Nephron (organoid): ENCODE measurements around the gene KRTCAP2.

Source experiments
- H3K27ac Mint-ChIP-seq, 3 experiments: 2 replicates each; pipeline ENCODE4 v1.8.0; 2020; ENCODE audit warnings: mixed read lengths in 3 of 3, mild to moderate bottlenecking in 2 of 3, moderate library complexity in 1 of 3
- H3K27me3 Mint-ChIP-seq: 2 replicates; pipeline ENCODE4 v1.8.0; 2021; ENCODE audit warnings: low read depth, mild to moderate bottlenecking, moderate library complexity, mixed read lengths
- H3K36me3 Mint-ChIP-seq: 2 replicates; pipeline ENCODE4 v1.8.0; 2020; ENCODE audit warnings: low read depth, mixed read lengths
- H3K4me1 Mint-ChIP-seq: 2 replicates; pipeline ENCODE4 v1.8.0; 2020; ENCODE audit warnings: mixed read lengths
- H3K4me3 Mint-ChIP-seq, 3 experiments: 2 replicates each; pipeline ENCODE4 v1.8.0; 2020; ENCODE audit warnings: mild to moderate bottlenecking in 3 of 3, mixed read lengths in 3 of 3, moderate library complexity in 2 of 3
- H3K9me3 Mint-ChIP-seq: 2 replicates; pipeline ENCODE4 v1.8.0; 2020; ENCODE audit warnings: mixed read lengths
- TF ChIP-seq, protein P1 (sequence below), 3 experiments: fragments of 200-600 bp; sonication (generic); IDR thresholded peaks; one replicate each; pipeline ENCODE4 v1.5.0; 2021; ENCODE audit warnings: antibody characterized with exemption in 3 of 3; ENCODE audit not compliant: unreplicated experiment in 3 of 3

KRTCAP2 gene

DNA sequence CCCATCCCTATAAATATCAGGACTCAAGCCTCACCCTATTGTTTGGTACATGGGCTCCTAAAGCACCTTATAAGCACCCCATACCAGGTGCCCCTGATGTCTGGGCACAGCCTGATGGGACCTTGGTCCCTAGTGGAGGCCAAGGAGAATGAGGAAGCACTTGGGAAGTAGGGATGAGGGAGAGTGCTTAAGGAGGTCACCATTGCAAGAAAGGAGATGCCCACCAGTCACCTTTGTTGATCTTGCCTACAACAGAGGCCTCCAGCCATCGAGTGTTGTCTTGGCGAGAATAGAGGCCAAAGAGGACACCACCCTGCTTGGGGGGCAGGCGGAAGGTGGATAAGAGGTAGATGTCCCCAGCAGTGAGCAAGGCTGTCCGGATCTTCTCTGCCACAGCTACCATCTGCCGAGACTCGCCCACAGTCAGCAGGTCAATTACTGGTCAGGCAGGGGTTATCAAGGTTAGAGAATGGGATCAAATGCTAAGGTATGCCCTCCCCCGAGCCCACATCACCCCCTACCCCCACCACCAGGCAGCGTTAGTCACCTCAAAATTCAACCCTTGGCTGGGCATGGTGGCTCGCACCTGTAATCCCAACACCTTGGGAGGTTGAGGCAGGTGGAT lies 33.0 kb upstream of the KRTCAP2 start:
- H3K4me1 Mint-ChIP-seq, result peaks cover 27% of the 10 kb centered on the region
- peak overlapping the region in 1 of 3 experiments; percentile 31 for H3K27ac Mint-ChIP-seq
- TF ChIP-seq, protein P1, sequence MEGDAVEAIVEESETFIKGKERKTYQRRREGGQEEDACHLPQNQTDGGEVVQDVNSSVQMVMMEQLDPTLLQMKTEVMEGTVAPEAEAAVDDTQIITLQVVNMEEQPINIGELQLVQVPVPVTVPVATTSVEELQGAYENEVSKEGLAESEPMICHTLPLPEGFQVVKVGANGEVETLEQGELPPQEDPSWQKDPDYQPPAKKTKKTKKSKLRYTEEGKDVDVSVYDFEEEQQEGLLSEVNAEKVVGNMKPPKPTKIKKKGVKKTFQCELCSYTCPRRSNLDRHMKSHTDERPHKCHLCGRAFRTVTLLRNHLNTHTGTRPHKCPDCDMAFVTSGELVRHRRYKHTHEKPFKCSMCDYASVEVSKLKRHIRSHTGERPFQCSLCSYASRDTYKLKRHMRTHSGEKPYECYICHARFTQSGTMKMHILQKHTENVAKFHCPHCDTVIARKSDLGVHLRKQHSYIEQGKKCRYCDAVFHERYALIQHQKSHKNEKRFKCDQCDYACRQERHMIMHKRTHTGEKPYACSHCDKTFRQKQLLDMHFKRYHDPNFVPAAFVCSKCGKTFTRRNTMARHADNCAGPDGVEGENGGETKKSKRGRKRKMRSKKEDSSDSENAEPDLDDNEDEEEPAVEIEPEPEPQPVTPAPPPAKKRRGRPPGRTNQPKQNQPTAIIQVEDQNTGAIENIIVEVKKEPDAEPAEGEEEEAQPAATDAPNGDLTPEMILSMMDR (IDR thresholded peaks at IDR 0.05; ENCODE audit: unreplicated experiment in 3 of 3), result no peak
- peaks cover 3% of the 10 kb centered on the region for H3K27me3 Mint-ChIP-seq
- no peaks in the 10 kb centered on the region for H3K9me3 Mint-ChIP-seq
- peak overlapping the region; percentile 13 to 54 (median 23) for H3K4me3 Mint-ChIP-seq
- H3K36me3 Mint-ChIP-seq, result peaks cover 4% of the 10 kb centered on the region

DNA sequence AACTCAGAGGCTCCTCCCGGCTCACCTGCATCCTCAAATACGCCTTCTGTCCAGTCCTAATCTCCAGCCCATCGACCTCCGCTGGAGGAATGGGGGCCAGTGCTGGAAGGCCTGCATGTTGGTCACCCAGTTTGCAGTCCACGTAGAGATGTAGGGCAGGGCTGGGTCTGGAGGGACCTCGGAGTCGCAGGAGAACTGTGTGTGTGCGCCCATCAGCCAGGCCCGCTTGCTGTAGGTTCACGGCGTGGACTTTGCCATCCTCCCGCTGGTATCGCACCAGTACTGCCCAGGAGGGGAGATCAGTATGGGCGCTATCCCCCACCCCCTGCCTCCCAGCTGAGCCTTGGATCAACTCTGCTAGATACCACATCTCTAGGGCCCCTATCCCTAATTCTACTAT lies 31.9 kb upstream of the KRTCAP2 start:
- H3K4me1 Mint-ChIP-seq, result peaks cover 22% of the 10 kb centered on the region
- H3K27me3 Mint-ChIP-seq, result peaks cover 3% of the 10 kb centered on the region
- no peaks in the 10 kb centered on the region for H3K9me3 Mint-ChIP-seq
- H3K27ac Mint-ChIP-seq, result no peak overlapping the region
- TF ChIP-seq, protein P1 (IDR thresholded peaks at IDR 0.05; ENCODE audit: unreplicated experiment in 3 of 3), result no peak
- H3K4me3 Mint-ChIP-seq, result no peak overlapping the region
- H3K36me3 Mint-ChIP-seq, result peaks cover 4% of the 10 kb centered on the region

DNA sequence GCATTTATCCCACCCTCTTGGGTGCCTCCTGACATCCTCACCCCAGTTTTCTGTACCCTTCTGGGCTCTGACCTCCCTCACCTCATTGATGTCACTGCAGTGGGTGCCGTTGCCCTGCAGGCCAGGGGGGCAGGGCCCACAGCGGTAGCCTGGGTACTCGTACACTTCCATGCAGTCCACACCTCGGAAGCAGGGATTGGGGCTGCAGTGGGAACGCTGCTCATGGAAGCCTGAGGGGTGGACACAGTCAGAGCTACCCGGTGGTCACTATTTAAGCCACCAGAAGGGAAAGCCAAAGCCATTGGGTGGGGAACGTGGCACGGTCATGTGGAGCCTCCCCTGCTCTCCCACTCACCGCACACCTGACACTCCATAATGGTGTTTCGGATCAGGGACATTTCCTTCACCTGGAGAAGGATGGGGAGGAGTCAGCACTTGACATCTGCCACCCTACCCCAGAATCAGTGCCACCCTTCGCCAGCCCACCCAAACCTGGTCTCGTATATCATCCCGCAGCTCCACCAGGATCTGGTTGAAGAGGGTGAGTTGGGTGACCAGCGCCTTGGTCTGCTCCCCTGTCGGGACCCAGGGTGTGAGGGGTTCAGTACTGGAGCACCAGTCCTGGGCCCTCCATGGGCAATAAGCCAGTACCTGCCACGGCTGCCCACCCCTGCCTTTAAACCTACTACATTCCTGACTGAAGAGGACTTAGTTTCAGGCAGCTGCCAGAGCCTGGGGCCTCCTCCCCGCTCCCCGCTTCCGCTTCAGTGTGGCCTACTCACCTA lies 29.8 kb upstream of the KRTCAP2 start:
- peaks cover 16% of the 10 kb centered on the region for H3K4me1 Mint-ChIP-seq
- TF ChIP-seq, protein P1 (IDR thresholded peaks at IDR 0.05; ENCODE audit: unreplicated experiment in 3 of 3), result no peak
- H3K27ac Mint-ChIP-seq, result no peak overlapping the region
- H3K9me3 Mint-ChIP-seq, result no peaks in the 10 kb centered on the region
- peaks cover 9% of the 10 kb centered on the region for H3K36me3 Mint-ChIP-seq
- H3K4me3 Mint-ChIP-seq, result no peak overlapping the region
- H3K27me3 Mint-ChIP-seq, result peaks cover 3% of the 10 kb centered on the region

DNA sequence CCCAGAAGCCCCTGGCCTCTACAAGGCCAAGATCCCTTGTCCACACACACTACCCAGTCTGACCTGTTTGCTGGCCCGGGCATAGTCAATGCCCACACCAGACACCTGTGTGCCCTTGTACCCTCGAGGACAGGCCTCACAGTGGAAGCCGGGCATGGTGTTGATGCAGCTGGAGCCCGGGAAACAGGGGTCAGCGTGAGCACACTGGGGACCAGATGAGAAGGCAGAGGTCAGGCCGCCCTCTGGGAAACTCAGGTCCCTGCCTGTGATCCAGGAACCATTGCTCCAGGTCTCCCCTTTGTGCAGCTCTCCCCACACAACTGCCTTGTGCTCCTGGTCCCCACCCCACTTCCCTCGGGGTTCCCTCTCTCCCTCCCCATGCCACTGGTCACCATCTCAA lies 29.1 kb upstream of the KRTCAP2 start:
- peaks cover 3% of the 10 kb centered on the region for H3K27me3 Mint-ChIP-seq
- no peaks in the 10 kb centered on the region for H3K9me3 Mint-ChIP-seq
- TF ChIP-seq, protein P1 (IDR thresholded peaks at IDR 0.05; ENCODE audit: unreplicated experiment in 3 of 3), result no peak
- peaks cover 10% of the 10 kb centered on the region for H3K4me1 Mint-ChIP-seq
- no peak overlapping the region for H3K27ac Mint-ChIP-seq
- no peak overlapping the region for H3K4me3 Mint-ChIP-seq
- H3K36me3 Mint-ChIP-seq, result peaks cover 14% of the 10 kb centered on the region

DNA sequence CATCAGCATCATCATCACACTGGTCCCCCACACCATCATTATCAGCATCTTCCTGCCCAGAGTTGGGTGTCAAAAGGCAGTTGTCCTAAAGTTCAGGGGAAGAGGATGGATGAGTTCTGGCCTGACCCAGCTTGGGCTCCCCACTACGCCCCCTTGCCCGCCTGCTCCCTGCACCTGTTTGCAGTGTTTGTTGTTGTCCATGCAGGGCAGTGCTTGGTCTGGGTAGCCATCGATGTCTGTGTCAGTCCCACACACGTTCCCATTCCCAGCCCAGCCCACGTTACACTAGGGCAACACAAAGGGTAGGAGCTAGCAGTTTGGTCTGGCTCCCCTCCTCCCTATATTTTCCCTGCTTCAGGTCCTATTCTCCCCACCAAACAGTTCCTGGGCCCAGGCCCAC lies 27.8 kb upstream of the KRTCAP2 start:
- H3K27me3 Mint-ChIP-seq, result peaks cover 3% of the 10 kb centered on the region
- H3K9me3 Mint-ChIP-seq, result no peaks in the 10 kb centered on the region
- TF ChIP-seq, protein P1 (IDR thresholded peaks at IDR 0.05; ENCODE audit: unreplicated experiment in 3 of 3), result no peak
- no peak overlapping the region for H3K27ac Mint-ChIP-seq
- peaks cover 1% of the 10 kb centered on the region for H3K4me1 Mint-ChIP-seq
- H3K36me3 Mint-ChIP-seq, result peaks cover 22% of the 10 kb centered on the region
- no peak overlapping the region for H3K4me3 Mint-ChIP-seq
